ENCODE data around the gene FAM241A. TPM values are rescaled to one million over a fixed set of nuclear protein-coding genes. Genes with fewer than 3 reads are reported as not detected.
A peak's percentile ranks its signal among the peaks of the same experiment; 100 is the strongest.
"Not testable (repeated sequence)": the region's sequence is repeated elsewhere in the genome, so short reads cannot be mapped to it uniquely, and the experiment has no call there.

The FAM241A gene
- total RNA-seq, 1 donor from 2014 or later, result 6.7 TPM

DNA sequence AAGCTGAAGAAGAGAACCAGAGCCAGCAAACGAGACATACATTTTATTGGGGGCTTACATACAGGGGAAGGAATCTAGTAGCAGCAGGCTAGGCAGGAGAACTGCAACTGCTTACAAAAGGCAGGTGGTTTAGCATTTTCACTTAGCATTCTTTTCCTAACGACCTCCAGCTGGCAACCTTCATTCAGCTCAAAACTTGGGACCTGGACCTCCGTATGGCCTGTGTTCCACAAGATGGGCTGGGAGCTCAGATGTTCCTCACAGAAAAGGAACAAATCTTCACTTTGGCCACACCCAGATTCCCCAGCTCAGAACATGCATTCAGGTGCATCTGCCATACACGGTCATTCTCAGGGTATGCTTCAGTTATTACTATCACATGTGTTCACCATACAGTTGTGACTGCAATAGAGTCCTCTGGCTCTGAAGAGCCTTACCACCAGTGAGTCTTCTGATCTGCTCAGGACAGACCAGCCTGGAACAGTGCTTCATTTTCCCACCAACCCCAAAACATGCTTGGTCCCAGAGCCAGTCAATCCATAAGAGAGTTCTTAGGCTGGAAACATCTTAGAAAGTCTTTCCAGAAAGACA lies 56.8 kb downstream of the FAM241A start:
- no peak for DNase-seq (ENCODE audit: low spot score)
- intact Hi-C loops (cut with DNase I), result no loop called here

DNA sequence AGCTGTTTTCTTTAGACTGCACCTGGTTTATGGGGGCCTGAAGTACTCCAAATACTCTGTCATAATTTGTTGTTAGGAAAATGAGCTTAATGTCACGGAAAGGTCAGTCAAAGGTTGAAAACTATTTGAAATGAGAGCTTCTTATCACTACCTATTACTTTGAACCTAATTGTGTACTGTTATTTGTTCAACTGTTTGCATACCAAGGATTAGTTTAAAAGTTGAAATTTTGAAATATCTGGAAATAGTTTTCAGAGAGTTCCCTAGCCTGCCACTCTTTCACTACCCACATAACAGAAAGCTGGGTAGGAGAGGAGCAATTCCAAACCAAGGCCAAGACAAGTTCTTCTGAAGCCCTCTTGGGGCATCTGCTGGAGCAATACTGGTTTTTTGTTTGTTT lies 58.3 kb downstream of the FAM241A start:
- intact Hi-C loops (cut with DNase I), result no loop called here
- DNase-seq (ENCODE audit: low spot score), result no peak

DNA sequence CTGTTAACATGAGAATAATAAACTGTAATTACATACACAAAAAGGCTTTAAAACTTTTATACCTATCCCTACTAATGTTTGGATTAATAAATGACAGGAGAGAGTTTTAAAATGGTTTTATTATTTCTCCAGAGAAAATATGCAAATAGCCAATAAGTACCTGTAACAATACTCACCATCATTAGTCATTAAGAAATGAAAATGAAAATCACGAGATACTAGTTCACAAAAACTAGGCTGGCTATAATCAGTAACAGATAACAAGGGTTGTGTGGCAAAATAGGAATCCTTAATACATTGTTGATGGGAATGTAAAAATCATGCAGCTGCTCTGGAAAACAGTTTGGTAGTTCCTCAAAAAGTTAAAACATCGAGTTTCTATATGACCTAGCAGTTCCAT lies 61.2 kb downstream of the FAM241A start:
- intact Hi-C loops (cut with DNase I), result no loop called here
- DNase-seq (ENCODE audit: low spot score), result no peak

- intact Hi-C loops (cut with DNase I); DNase-seq (ENCODE audit: low spot score): not testable (repeated sequence)
These were observed 63.2 kb downstream of the FAM241A start for GRCh38 chr4:112208137-112209095.

- no peak for DNase-seq (ENCODE audit: low spot score)
- intact Hi-C loops (cut with DNase I), result no loop called here
These were observed 65.5 kb downstream of the FAM241A start for GRCh38 chr4:112210777-112211176.

DNA sequence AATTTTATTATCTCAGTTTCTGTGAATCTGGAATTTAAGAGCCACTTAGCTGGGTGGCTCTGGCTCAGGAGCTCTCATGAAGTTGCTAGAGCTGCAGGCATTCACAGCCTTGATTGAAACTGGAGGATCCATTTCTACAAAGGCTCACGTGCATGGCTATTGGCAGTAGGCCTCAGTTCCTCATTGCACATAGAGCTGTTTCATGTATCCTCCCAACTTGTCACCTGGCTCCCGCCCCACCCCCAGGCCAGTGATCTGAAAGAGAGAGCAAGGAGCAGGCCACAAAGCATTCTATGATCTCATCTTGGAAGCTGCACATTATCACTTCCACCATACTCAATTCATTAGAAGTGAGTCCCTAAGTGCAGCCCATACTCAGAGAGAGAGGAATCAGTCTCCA lies 67.8 kb downstream of the FAM241A start:
- no peak for DNase-seq (ENCODE audit: low spot score)
- intact Hi-C loops (cut with DNase I), result no loop called here

DNA sequence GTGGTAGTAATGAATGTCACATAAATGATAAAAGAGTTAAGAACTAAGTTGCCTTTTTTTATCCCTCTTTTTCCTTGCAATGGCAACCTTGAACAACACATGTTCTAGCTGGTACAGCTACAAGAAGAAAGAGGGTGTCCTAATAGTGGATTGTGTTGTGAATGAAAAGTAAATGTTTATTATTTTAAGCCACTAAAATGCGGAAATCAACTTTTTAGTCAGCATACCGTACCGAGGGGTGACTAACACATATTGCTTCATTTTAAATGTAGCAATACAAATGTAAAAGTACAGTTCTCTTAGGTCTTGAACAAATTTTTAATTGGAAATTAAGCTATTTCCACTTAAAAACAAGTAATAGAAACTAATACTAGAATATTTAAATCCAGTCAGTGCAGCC lies 68.6 kb downstream of the FAM241A start:
- intact Hi-C loops (cut with DNase I), result no loop called here
- no peak for DNase-seq (ENCODE audit: low spot score)

DNA sequence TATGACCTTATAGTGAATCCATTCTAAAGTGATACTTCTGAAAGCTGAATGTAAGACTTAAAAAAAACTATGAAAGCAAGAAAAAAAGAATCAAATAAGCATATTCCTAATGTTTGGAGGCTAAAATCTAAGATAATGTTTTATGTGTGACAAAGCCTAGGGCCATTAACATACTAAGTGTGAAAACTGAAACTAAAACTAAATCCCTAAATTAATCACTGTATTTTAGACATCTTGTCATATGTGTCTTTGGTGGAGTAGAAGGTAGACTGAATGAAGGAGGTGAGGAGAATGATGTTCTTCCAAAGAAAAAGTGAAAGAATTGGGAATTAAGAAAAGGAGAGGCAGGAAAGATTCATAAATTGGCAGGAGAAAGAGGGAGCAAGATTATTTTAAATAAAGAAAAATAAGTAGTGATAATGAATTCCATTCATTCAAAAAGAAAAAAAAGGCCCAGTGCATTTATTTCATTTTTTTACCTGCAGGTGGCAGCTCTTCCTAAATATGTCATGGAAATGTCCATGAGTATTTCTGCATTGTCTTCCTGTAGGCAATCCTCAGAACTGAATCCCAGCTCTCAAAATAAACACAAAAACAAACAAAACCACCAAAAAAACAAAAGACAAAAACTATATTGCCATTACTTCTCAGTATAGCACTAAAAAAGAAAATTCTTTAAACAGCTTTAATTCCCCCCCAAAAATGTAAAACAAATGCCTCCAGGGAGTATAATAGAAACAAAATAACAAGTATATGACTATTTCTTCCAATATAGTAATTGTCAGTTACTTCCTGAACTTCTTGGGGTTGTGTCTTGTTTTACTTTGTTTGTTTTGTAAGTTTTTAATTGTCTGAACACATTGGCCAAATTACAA lies 69.4 kb downstream of the FAM241A start:
- intact Hi-C loops (cut with DNase I), result no loop called here
- DNase-seq (ENCODE audit: low spot score), result no peak

DNA sequence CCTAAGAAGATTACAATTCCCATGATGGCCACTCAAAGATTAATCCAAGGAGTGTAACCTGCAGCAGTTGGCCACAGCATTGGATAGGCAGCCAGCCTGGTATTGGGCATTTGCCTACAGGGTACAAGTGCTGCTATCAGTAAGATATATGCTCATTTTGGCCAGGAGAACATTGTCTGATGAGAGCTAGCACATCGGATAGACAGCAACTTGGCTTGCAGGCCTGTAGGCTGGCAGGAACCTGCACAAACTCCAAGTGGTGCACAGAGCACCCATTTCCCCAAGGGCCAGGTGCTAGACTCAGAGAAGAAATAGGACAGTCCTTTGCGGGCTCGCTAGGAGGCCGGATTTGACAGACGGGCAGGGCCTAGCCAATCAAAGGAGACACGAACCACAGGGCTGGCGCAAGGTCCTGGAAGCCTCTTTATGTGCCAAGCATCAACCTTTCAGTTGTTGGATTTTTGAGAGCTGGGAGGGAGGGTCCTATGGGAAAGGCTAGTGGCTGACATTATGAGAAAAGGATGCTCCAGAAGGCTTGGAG lies 74.6 kb downstream of the FAM241A start:
- no peak for DNase-seq (ENCODE audit: low spot score)
- intact Hi-C loops (cut with DNase I), result no loop called here

DNA sequence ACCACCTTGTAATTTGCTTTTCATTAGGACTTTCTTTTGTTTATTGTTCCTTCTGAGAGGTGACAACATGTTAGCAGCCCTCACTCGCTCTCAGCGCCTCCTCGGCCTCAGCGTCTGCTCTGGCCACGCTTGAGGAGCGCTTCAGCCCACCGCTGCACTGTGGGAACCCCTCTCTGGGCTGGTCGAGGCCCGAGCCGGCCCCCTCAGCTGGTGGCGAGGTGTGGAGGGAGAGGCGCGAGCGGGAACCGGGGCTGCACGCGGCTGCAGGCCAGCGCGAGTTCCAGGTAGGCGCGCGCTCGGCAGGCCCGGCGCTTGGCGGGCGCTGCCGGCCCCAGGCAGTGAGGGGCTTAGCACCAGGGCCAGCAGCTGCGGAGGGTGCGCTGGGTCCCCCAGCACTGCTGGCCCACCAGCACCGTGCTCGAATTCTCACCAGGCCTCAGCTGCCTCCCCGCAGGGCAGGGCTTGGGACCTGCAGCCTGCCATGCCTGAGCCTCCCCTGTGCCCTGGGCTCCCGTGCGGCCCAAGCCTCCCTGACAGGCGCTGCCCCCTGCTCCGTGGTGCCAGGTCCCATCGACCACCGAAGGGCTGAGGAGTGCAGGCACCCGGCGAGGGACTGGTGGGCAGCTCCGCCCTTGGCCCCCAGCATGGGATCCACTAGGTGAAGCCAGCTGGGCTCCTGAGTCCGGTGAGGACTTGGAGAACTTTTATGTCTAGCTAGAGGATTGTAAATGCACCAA lies 77.1 kb downstream of the FAM241A start:
- no peak for DNase-seq (ENCODE audit: low spot score)
- intact Hi-C loops (cut with DNase I), result no loop called here

DNA sequence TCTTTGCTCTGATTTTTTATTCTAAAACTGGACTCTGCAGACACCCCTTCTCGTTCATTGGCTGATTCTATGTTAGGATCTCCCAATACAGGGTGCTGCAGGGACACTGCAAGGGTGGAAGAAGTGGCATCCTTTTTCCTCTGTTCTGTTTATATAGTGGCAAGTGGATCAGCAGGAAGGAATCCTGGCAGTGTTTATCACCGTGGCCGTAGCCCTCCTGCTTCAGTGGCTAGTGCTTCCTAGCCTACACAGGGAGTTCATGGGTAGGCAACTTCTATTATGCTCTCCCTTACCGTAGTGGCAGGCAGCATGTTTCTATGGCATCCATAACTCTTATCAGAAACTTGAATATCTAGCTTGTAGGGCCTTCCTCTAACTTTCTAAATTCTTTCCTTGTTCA lies 79.9 kb downstream of the FAM241A start:
- no peak for DNase-seq (ENCODE audit: low spot score)
- intact Hi-C loops (cut with DNase I), result no loop called here

GRCh38 chr4:112230879-112231778 lies 85.9 kb downstream of the FAM241A start:
- DNase-seq (ENCODE audit: low spot score), result peak; percentile 100
- intact Hi-C loops (cut with DNase I), result loop anchor here (2.0 to 5.0 kb wide), 2 partner anchors 56 to 90 kb away; partner anchors contain the start of gene TIFA

GRCh38 chr4:112231779-112232713 lies 86.8 kb downstream of the FAM241A start, which contains the start of gene AP1AR:
Gene AP1AR (plus strand): TSS chr4:112231787. CDS start chr4:112232092, 305 bp downstream.
- peak; percentile 89 for DNase-seq (ENCODE audit: low spot score)
- intact Hi-C loops (cut with DNase I), result loop anchor here (2.0 to 5.0 kb wide), 2 partner anchors 55 to 91 kb away; partner anchors contain the start of gene TIFA

GRCh38 chr4:112234952-112235609 lies 89.8 kb downstream of the FAM241A start:
- intact Hi-C loops (cut with DNase I), result loop anchor here (1.0 to 5.0 kb wide), 2 partner anchors 52 to 136 kb away; partner anchors contain the start of gene TIFA
- DNase-seq (ENCODE audit: low spot score), result peak; percentile 75

DNA sequence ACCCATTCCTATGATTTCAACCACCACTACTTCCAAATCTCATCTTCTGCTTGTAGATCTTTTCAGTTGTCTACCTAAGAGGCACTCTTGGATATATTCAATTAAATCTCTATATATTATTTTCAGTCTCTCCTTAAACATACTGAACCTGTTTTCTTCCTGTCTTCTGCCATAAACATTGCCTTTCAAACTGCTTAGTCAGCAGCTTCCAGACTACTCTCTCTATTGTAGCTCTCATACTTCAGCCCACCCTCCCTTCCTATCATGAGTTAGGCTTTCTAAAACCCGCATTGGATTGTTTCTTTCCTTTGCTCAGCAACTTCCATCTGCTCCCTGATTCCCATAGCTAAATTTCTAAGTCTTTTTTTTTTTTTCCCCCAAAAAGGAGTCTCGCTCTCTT lies 90.8 kb downstream of the FAM241A start:
- intact Hi-C loops (cut with DNase I), result no loop called here
- DNase-seq (ENCODE audit: low spot score), result no peak

DNA sequence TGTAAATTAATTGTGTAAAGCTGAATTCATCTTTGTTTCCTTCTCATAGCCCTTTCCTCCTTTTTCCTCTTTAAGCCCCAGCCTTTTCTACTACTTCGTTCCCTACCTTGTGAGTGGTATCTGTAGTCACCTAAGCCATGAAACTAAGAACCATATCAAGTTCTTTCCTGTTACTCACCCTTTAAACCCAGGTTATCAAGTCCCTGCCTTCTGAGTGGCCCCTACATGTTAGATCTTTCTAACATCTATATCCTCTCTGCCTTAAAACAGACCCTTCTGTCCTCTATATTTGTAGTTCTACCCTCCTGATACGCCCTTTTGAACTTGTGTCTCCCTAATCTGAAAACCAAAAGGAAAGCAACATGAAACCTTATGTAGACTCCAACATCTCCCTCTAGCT lies 93.6 kb downstream of the FAM241A start:
- intact Hi-C loops (cut with DNase I), result no loop called here
- no peak for DNase-seq (ENCODE audit: low spot score)
